Suprapubic skin (tissue), 4 donors: ENCODE data around the gene KCNIP4. TPM values are rescaled to one million over a fixed set of nuclear protein-coding genes. Genes with fewer than 3 reads are reported as not detected.

Experiments used
- DNase-seq, 2 donors: peaks; one replicate each; pipeline ENCODE4 v3.0.0-alpha.2; 2019; ENCODE audit warnings: low spot score in 2 of 2
- H3K27ac ChIP-seq: fragments of 200-600 bp; sonication (generic); one replicate; pipeline ENCODE4 v1.5.1; 2019
- H3K27me3 ChIP-seq: fragments of 200-600 bp; sonication (generic); one replicate; pipeline ENCODE4 v1.5.1; 2019
- H3K36me3 ChIP-seq: fragments of 200-600 bp; sonication (generic); one replicate; pipeline ENCODE4 v1.5.1; 2019
- H3K4me1 ChIP-seq: fragments of 200-600 bp; sonication (generic); one replicate; pipeline ENCODE4 v1.5.1; 2019
- H3K4me3 ChIP-seq: fragments of 200-600 bp; sonication (generic); one replicate; pipeline ENCODE4 v1.5.1; 2019; ENCODE audit warnings: mild to moderate bottlenecking
- H3K9me3 ChIP-seq: fragments of 200-600 bp; sonication (generic); one replicate; pipeline ENCODE4 v1.5.1; 2019
- CTCF ChIP-seq, 2 donors: fragments of 200-600 bp in 1 of 2; fragments of 450-650 bp in 1 of 2; sonication (generic) in 1 of 2; IDR thresholded peaks; one replicate each; pipeline ENCODE4 v1.5.1; 2016 to 2019; ENCODE audit warnings: antibody characterized with exemption in 2 of 2, mild to moderate bottlenecking in 1 of 2, moderate library complexity in 1 of 2
- EP300 ChIP-seq: sonication (generic); formaldehyde crosslinking; IDR thresholded peaks from one replicate; pipeline ENCODE4 v1.6.1; 2017; ENCODE audit warnings: antibody characterized with exemption
- POLR2A ChIP-seq, 2 donors: fragments of 450-650 bp; IDR thresholded peaks; one replicate each; pipeline ENCODE4 v1.6.1; 2017; ENCODE audit warnings: antibody characterized with exemption in 2 of 2, mild to moderate bottlenecking in 2 of 2, moderate library complexity in 2 of 2
- POLR2AphosphoS5 ChIP-seq, 3 donors: sonication (generic); formaldehyde crosslinking; IDR thresholded peaks; one replicate each; pipeline ENCODE4 v1.6.1; 2017; ENCODE audit warnings: antibody characterized with exemption in 3 of 3
- WGBS: methylation state at CpG from one replicate; pipeline ENCODE4 v1.1.5; 2018; 5-methylcytosine and 5-hydroxymethylcytosine counted together
- total RNA-seq, 4 donors: library from RNA; depleted of rRNA; stranded (reverse); fragments of >200 nt; gene quantifications; one replicate each; pipeline ENCODE4 v1.1.0, GENCODE V29; 2016

Gene KCNIP4
- total RNA-seq, 4 donors from 2014 or later: not detected

GRCh38 chr4:21544955-21545354, 403.6 kb downstream of the KCNIP4 start:
- WGBS: 76% methylated on average over 3 of the region's 3 CpGs
- DNase-seq: no peak
- H3K4me3 ChIP-seq: no peak overlapping the region
- TF ChIP-seq POLR2A (IDR thresholded peaks at IDR 0.05): no peak
- H3K27ac ChIP-seq: no peak overlapping the region
- no peaks in the 10 kb centered on the region for H3K27me3 ChIP-seq
- no peaks in the 10 kb centered on the region for H3K36me3 ChIP-seq
- no peaks in the 10 kb centered on the region for H3K4me1 ChIP-seq
- no peaks in the 10 kb centered on the region for H3K9me3 ChIP-seq

GRCh38 chr4:21544415-21544814, 404.2 kb downstream of the KCNIP4 start:
- 21% methylated on average over 1 of the region's 1 CpG for WGBS

GRCh38 chr4:21543514-21543913, 405.1 kb downstream of the KCNIP4 start:
- Histone ChIP-seq H3K4me3 (no peak overlapping the region), H3K4me1 (no peaks in the 10 kb centered on the region), H3K27ac (no peak overlapping the region), H3K27me3 (no peaks in the 10 kb centered on the region), H3K9me3 (no peaks in the 10 kb centered on the region), H3K36me3 (no peaks in the 10 kb centered on the region)
- WGBS: 56% methylated on average over 3 of the region's 3 CpGs
- DNase-seq: no peak
- TF ChIP-seq POLR2A (IDR thresholded peaks at IDR 0.05) (no peak), CTCF (IDR thresholded peaks at IDR 0.05) (no peak), POLR2AphosphoS5 (IDR thresholded peaks at IDR 0.05) (no peak), EP300 (no peak)

More at GRCh38 chr4:21544415-21544814, 404.2 kb downstream of the KCNIP4 start:
- no peaks in the 10 kb centered on the region for H3K36me3 ChIP-seq
- DNase-seq: no peak
- H3K4me1 ChIP-seq: no peaks in the 10 kb centered on the region
- H3K27ac ChIP-seq: no peak overlapping the region
- TF ChIP-seq POLR2AphosphoS5 (IDR thresholded peaks at IDR 0.05) (no peak), POLR2A (IDR thresholded peaks at IDR 0.05) (no peak), EP300 (no peak), CTCF (IDR thresholded peaks at IDR 0.05) (no peak)
- no peaks in the 10 kb centered on the region for H3K9me3 ChIP-seq
- no peak overlapping the region for H3K4me3 ChIP-seq
- no peaks in the 10 kb centered on the region for H3K27me3 ChIP-seq

GRCh38 chr4:21535898-21536297, 412.7 kb downstream of the KCNIP4 start:
- WGBS: 61% methylated on average over 3 of the region's 3 CpGs
- no peak for TF ChIP-seq EP300
- no peak for TF ChIP-seq POLR2AphosphoS5 (IDR thresholded peaks at IDR 0.05)
- no peak for TF ChIP-seq CTCF (IDR thresholded peaks at IDR 0.05)
- TF ChIP-seq POLR2A (IDR thresholded peaks at IDR 0.05): no peak
- no peaks in the 10 kb centered on the region for H3K36me3 ChIP-seq
- no peak overlapping the region for H3K27ac ChIP-seq
- H3K27me3 ChIP-seq: no peaks in the 10 kb centered on the region
- H3K4me3 ChIP-seq: no peak overlapping the region
- no peaks in the 10 kb centered on the region for H3K9me3 ChIP-seq
- no peaks in the 10 kb centered on the region for H3K4me1 ChIP-seq
- no peak for DNase-seq

GRCh38 chr4:21531048-21531447, 417.5 kb downstream of the KCNIP4 start:
- H3K9me3 ChIP-seq: no peaks in the 10 kb centered on the region
- H3K36me3 ChIP-seq: no peaks in the 10 kb centered on the region
- no peaks in the 10 kb centered on the region for H3K4me1 ChIP-seq
- no peak overlapping the region for H3K4me3 ChIP-seq
- DNase-seq: no peak
- no peak for TF ChIP-seq POLR2AphosphoS5 (IDR thresholded peaks at IDR 0.05)
- TF ChIP-seq EP300: no peak
- TF ChIP-seq POLR2A (IDR thresholded peaks at IDR 0.05): no peak
- no peak for TF ChIP-seq CTCF (IDR thresholded peaks at IDR 0.05)
- no peak overlapping the region for H3K27ac ChIP-seq
- no peaks in the 10 kb centered on the region for H3K27me3 ChIP-seq

GRCh38 chr4:21529214-21529613, 419.4 kb downstream of the KCNIP4 start:
- H3K36me3 ChIP-seq: no peaks in the 10 kb centered on the region
- DNase-seq: no peak
- H3K27me3 ChIP-seq: no peaks in the 10 kb centered on the region
- no peaks in the 10 kb centered on the region for H3K9me3 ChIP-seq
- H3K4me3 ChIP-seq: no peak overlapping the region
- H3K27ac ChIP-seq: no peak overlapping the region
- 69% methylated on average over 1 of the region's 1 CpG for WGBS
- no peaks in the 10 kb centered on the region for H3K4me1 ChIP-seq
- TF ChIP-seq CTCF (IDR thresholded peaks at IDR 0.05) (no peak), EP300 (no peak), POLR2AphosphoS5 (IDR thresholded peaks at IDR 0.05) (no peak), POLR2A (IDR thresholded peaks at IDR 0.05) (no peak)
